H9 (cell line): ENCODE results near the gene ARF1. TPM values are rescaled to one million over a fixed set of nuclear protein-coding genes. Genes with fewer than 3 reads are reported as not detected.

Experiments
- DNase-seq: peaks from one replicate; pipeline ENCODE4 v3.0.0-alpha.2; 2017
- H2AFZ ChIP-seq: one replicate; pipeline ENCODE4 v1.6.1; 2013; ENCODE audit warnings: mild to moderate bottlenecking, low read length, control low read depth, moderate library complexity
- H2AK5ac ChIP-seq: 2 replicates; pipeline ENCODE4 v1.6.1; 2013; ENCODE audit warnings: low read length, control low read depth, mixed read lengths; ENCODE audit not compliant: insufficient read length
- H2BK120ac ChIP-seq: one replicate; pipeline ENCODE4 v1.6.1; 2013; ENCODE audit warnings: low read depth, mild to moderate bottlenecking, low read length, control low read depth, inconsistent platforms; ENCODE audit not compliant: poor library complexity, severe bottlenecking
- H2BK12ac ChIP-seq: 2 replicates; pipeline ENCODE4 v1.6.1; 2013; ENCODE audit warnings: low read length, control low read depth, mixed read lengths, low read depth; ENCODE audit not compliant: insufficient read length
- H2BK15ac ChIP-seq: 2 replicates; pipeline ENCODE4 v1.6.1; 2013; ENCODE audit warnings: low read depth, low read length, control low read depth
- H2BK20ac ChIP-seq: one replicate; pipeline ENCODE4 v1.6.1; 2013; ENCODE audit warnings: low read depth, mild to moderate bottlenecking, low read length, control low read depth, inconsistent platforms; ENCODE audit not compliant: poor library complexity, severe bottlenecking
- H2BK5ac ChIP-seq: 2 replicates; pipeline ENCODE4 v1.6.1; 2013; ENCODE audit warnings: low read length, control low read depth, mixed read lengths; ENCODE audit not compliant: insufficient read length
- H3K14ac ChIP-seq: 2 replicates; pipeline ENCODE4 v1.6.1; 2013; ENCODE audit warnings: low read length, control low read depth; ENCODE audit not compliant: insufficient read depth
- H3K18ac ChIP-seq: 2 replicates; pipeline ENCODE4 v1.6.1; 2013; ENCODE audit warnings: low read depth, mild to moderate bottlenecking, mixed read lengths, low read length, control low read depth; ENCODE audit not compliant: insufficient read length
- H3K23ac ChIP-seq: 2 replicates; pipeline ENCODE4 v1.6.1; 2013; ENCODE audit warnings: low read length, control low read depth, mixed read lengths, low read depth; ENCODE audit not compliant: insufficient read length
- H3K23me2 ChIP-seq: 2 replicates; pipeline ENCODE4 v1.6.1; 2013; ENCODE audit warnings: low read depth, mild to moderate bottlenecking, mixed read lengths, low read length, control low read depth; ENCODE audit not compliant: insufficient read length, poor library complexity, severe bottlenecking
- H3K27ac ChIP-seq: 2 replicates; pipeline ENCODE4 v1.5.1; 2013; ENCODE audit warnings: low read length, control low read depth, mixed read lengths, low read depth; ENCODE audit not compliant: insufficient read length
- H3K27me3 ChIP-seq: 2 replicates; pipeline ENCODE4 v1.6.1; 2013; ENCODE audit warnings: low read length, control low read depth, inconsistent platforms; ENCODE audit not compliant: insufficient read depth
- H3K4ac ChIP-seq: 2 replicates; pipeline ENCODE4 v1.6.1; 2013; ENCODE audit warnings: low read depth, mild to moderate bottlenecking, control low read depth, inconsistent platforms, low read length, moderate library complexity
- H3K4me1 ChIP-seq: 2 replicates; pipeline ENCODE4 v1.6.1; 2013; ENCODE audit warnings: low read length, control low read depth, inconsistent platforms; ENCODE audit not compliant: insufficient read depth
- H3K4me2 ChIP-seq: 2 replicates; pipeline ENCODE4 v1.6.1; 2013; ENCODE audit warnings: low read length, control low read depth, mixed read lengths; ENCODE audit not compliant: insufficient read length, insufficient read depth
- H3K56ac ChIP-seq: 2 replicates; pipeline ENCODE4 v1.6.1; 2013; ENCODE audit warnings: low read depth, mild to moderate bottlenecking, mixed read lengths, low read length, control low read depth; ENCODE audit not compliant: insufficient read length
- H3K79me1 ChIP-seq: 2 replicates; pipeline ENCODE4 v1.6.1; 2013; ENCODE audit warnings: low read depth, mild to moderate bottlenecking, moderate library complexity, low read length, control low read depth, inconsistent platforms; ENCODE audit not compliant: insufficient read depth, poor library complexity, severe bottlenecking
- H3K79me2 ChIP-seq: 2 replicates; pipeline ENCODE4 v1.6.1; 2013; ENCODE audit warnings: low read length, control low read depth, inconsistent platforms; ENCODE audit not compliant: insufficient read depth
- H3K9ac ChIP-seq: 2 replicates; pipeline ENCODE4 v1.6.1; 2013; ENCODE audit warnings: low read length, control low read depth, mixed read lengths; ENCODE audit not compliant: insufficient read length; ENCODE audit errors: extremely low read depth
- H3K9me3 ChIP-seq: one replicate; pipeline ENCODE4 v1.6.1; 2013; ENCODE audit warnings: low read depth, low read length, inconsistent platforms; ENCODE audit not compliant: control insufficient read depth
- H3T11ph ChIP-seq: one replicate; pipeline ENCODE4 v1.6.1; 2013; ENCODE audit warnings: mild to moderate bottlenecking, low read length, control low read depth, inconsistent platforms
- H4K20me1 ChIP-seq: one replicate; pipeline ENCODE4 v1.6.1; 2013; ENCODE audit not compliant: control insufficient read depth, insufficient read length, insufficient read depth
- H4K5ac ChIP-seq: 2 replicates; pipeline ENCODE4 v1.6.1; 2013; ENCODE audit warnings: low read depth, mild to moderate bottlenecking, mixed read lengths, low read length, control low read depth; ENCODE audit not compliant: insufficient read length
- H4K8ac ChIP-seq: replicated peaks from 2 replicates; pipeline ENCODE4 v1.6.1; 2013; ENCODE audit warnings: low read length, control low read depth, mixed read lengths, low read depth; ENCODE audit not compliant: insufficient read length
- H4K91ac ChIP-seq: 2 replicates; pipeline ENCODE4 v1.6.1; 2013; ENCODE audit warnings: low read depth, mild to moderate bottlenecking, moderate library complexity, mixed read lengths, low read length, control low read depth; ENCODE audit not compliant: insufficient read length
- H3K27ac Mint-ChIP-seq, 3 experiments: 2 replicates in 2 of 3; 3 replicates in 1 of 3; pipeline ENCODE4 v1.8.0; 2020 to 2021; ENCODE audit warnings: mixed read lengths in 3 of 3, mild to moderate bottlenecking in 1 of 3, moderate library complexity in 1 of 3
- H3K27me3 Mint-ChIP-seq: 2 replicates; pipeline ENCODE4 v1.8.0; 2021; ENCODE audit warnings: low read depth, mild to moderate bottlenecking, moderate library complexity, mixed read lengths
- H3K36me3 Mint-ChIP-seq, 3 experiments: 2 replicates in 2 of 3; 3 replicates in 1 of 3; pipeline ENCODE4 v1.8.0; 2020 to 2021; ENCODE audit warnings: low read depth in 3 of 3, mixed read lengths in 3 of 3; ENCODE audit not compliant: insufficient read depth in 1 of 3
- H3K4me1 Mint-ChIP-seq, 2 experiments: 2 replicates each; pipeline ENCODE4 v1.8.0; 2020; ENCODE audit warnings: mixed read lengths in 2 of 2
- H3K4me3 Mint-ChIP-seq, 2 experiments: 2 replicates in 1 of 2; 3 replicates in 1 of 2; pipeline ENCODE4 v1.8.0; 2020 to 2021; ENCODE audit warnings: mild to moderate bottlenecking in 2 of 2, mixed read lengths in 2 of 2, moderate library complexity in 1 of 2
- H3K9me3 Mint-ChIP-seq, 2 experiments: 2 replicates in 1 of 2; 3 replicates in 1 of 2; pipeline ENCODE4 v1.8.0; 2020; ENCODE audit warnings: mild to moderate bottlenecking in 2 of 2, mixed read lengths in 2 of 2, moderate library complexity in 1 of 2
- CTCF ChIP-seq: fragments of 200-600 bp; sonication (generic); conservative IDR thresholded peaks from 3 replicates; pipeline ENCODE4 v1.8.0; 2021; ENCODE audit warnings: antibody characterized with exemption, mild to moderate bottlenecking
- WGBS: extraction: QIAGEN DNeasy Blood & Tissue Kit; methylation state at CpG from one replicate; pipeline ENCODE4 v1.1.7; 2013; ENCODE audit warnings: missing lambda C conversion rate, low lambda C conversion rate, mixed read lengths; ENCODE audit not compliant: insufficient read length; ENCODE audit errors: extremely low coverage; 5-methylcytosine and 5-hydroxymethylcytosine counted together
- total RNA-seq: library from RNA; stranded (reverse); gene quantifications from 2 replicates; pipeline ENCODE4 v1.2.1, GENCODE V29; 2021

Gene ARF1
- total RNA-seq, 1 experiment from 2014 or later: 258 TPM

GRCh38 chr1:228073857-228074545 is 8.5 kb upstream of the ARF1 start:
- Histone ChIP-seq H3K79me1 (no peaks in the 10 kb centered on the region), H2AFZ (no peak overlapping the region), H4K5ac (no peak overlapping the region), H3K79me2 (no peaks in the 10 kb centered on the region), H2BK15ac (no peak overlapping the region), H2AK5ac (no peak overlapping the region), H3K56ac (no peak overlapping the region), H3K27me3 (peaks cover 74% of the 10 kb centered on the region; the same call in 1 of the 2 replicates), H2BK12ac (no peak overlapping the region), H3T11ph (no peak overlapping the region), H3K9me3 (no peaks in the 10 kb centered on the region), H3K14ac (no peak overlapping the region), H4K20me1 (no peaks in the 10 kb centered on the region), H3K4me1 (no peaks in the 10 kb centered on the region; the same call in 1 of the 2 replicates), H3K4ac (no peak overlapping the region), H2BK5ac (no peak overlapping the region), H3K27ac (no peak overlapping the region), H2BK20ac (no peak overlapping the region), H3K23ac (no peak overlapping the region), H4K91ac (no peak overlapping the region), H3K4me2 (no peak overlapping the region), H2BK120ac (no peak overlapping the region), H3K23me2 (no peaks in the 10 kb centered on the region), H4K8ac (no peak overlapping the region), H3K18ac (no peak overlapping the region), H3K9ac (no peak overlapping the region)
- H3K4me1 Mint-ChIP-seq: peaks cover 16 to 28% of the 10 kb centered on the region in 2 experiments
- H3K4me3 Mint-ChIP-seq: peak overlapping the region in 1 of 2 experiments; percentile 15; a peak in 1 of 5 replicates
- H3K36me3 Mint-ChIP-seq: no peaks in the 10 kb centered on the region
- DNase-seq: peak; percentile 54
- no peaks in the 10 kb centered on the region for H3K9me3 Mint-ChIP-seq
- WGBS: no CpG with 5 or more reads among the region's 16 CpGs
- H3K27me3 Mint-ChIP-seq: peaks cover 90% of the 10 kb centered on the region
- peak; percentile 49 for TF ChIP-seq CTCF
- H3K27ac Mint-ChIP-seq: no peak overlapping the region
